Tibial nerve (tissue), 4 donors: ENCODE data around the gene KSR1. TPM values are rescaled to one million over a fixed set of nuclear protein-coding genes. Genes with fewer than 3 reads are reported as not detected.

ENCODE experiments used
- DNase-seq, 2 donors: peaks; one replicate each; pipeline ENCODE4 v3.0.0-alpha.2; 2019; ENCODE audit warnings: low spot score in 2 of 2
- H3K27ac ChIP-seq, 4 donors: fragments of 200-600 bp; sonication (generic) in 3 of 4; one replicate each; pipeline ENCODE4 v1.5.1; 2017 to 2019; ENCODE audit warnings: mild to moderate bottlenecking in 1 of 4
- H3K27me3 ChIP-seq, 2 donors: fragments of 200-600 bp; sonication (generic) in 1 of 2; one replicate each; pipeline versions ENCODE4 v1.5.1 to v1.6.0; 2017 to 2019
- H3K36me3 ChIP-seq, 3 donors: fragments of 200-600 bp; sonication (generic); one replicate each; pipeline ENCODE4 v1.5.1; 2018 to 2019
- H3K4me1 ChIP-seq, 4 donors: fragments of 200-600 bp; sonication (generic) in 3 of 4; one replicate each; pipeline ENCODE4 v1.5.1; 2017 to 2019
- H3K4me3 ChIP-seq, 4 donors: fragments of 200-600 bp; sonication (generic) in 3 of 4; one replicate each; pipeline ENCODE4 v1.5.1; 2017 to 2019; ENCODE audit warnings: mild to moderate bottlenecking in 1 of 4, moderate library complexity in 1 of 4
- H3K9me3 ChIP-seq, 4 donors: fragments of 200-600 bp; sonication (generic) in 3 of 4; one replicate each; pipeline ENCODE4 v1.5.1; 2017 to 2019
- CTCF ChIP-seq, 5 experiments: fragments of 200-600 bp in 3 of 5; fragments of 450-650 bp in 2 of 5; sonication (generic) in 3 of 5; IDR thresholded peaks; one replicate each; pipeline ENCODE4 v1.5.1; 2016 to 2019; ENCODE audit warnings: antibody characterized with exemption in 5 of 5, mild to moderate bottlenecking in 3 of 5, moderate library complexity in 2 of 5
- EP300 ChIP-seq, 2 donors: sonication (generic); formaldehyde crosslinking; IDR thresholded peaks; one replicate each; pipeline ENCODE4 v1.6.1; 2017; ENCODE audit warnings: antibody characterized with exemption in 2 of 2, mild to moderate bottlenecking in 1 of 2
- POLR2A ChIP-seq, 2 donors: fragments of 450-650 bp; IDR thresholded peaks; one replicate each; pipeline ENCODE4 v1.6.1; 2017; ENCODE audit warnings: antibody characterized with exemption in 2 of 2, mild to moderate bottlenecking in 2 of 2, moderate library complexity in 2 of 2
- WGBS, 2 donors: methylation state at CpG; one replicate each; pipeline ENCODE4 v1.1.5; 2018; 5-methylcytosine and 5-hydroxymethylcytosine counted together
- total RNA-seq, 4 donors: library from RNA; depleted of rRNA; stranded (reverse); fragments of >200 nt; gene quantifications; one replicate each; pipeline ENCODE4 v1.1.0, GENCODE V29; 2016

Gene KSR1
- total RNA-seq, 4 donors from 2014 or later = 45.1 to 110 (median 54.2) TPM

- no peaks in the 10 kb centered on the region for H3K27me3 ChIP-seq
- 82 to 83% methylated on average over 10 to 11 of the region's 12 CpGs for WGBS, 2 donors
- no peak for DNase-seq
- H3K27ac ChIP-seq = no peak overlapping the region
- no peaks in the 10 kb centered on the region for H3K4me1 ChIP-seq
- no peak overlapping the region for H3K4me3 ChIP-seq
- no peak for TF ChIP-seq POLR2A (IDR thresholded peaks at IDR 0.05)
- no peak for TF ChIP-seq EP300 (IDR thresholded peaks at IDR 0.05)
- no peak for TF ChIP-seq CTCF (IDR thresholded peaks at IDR 0.05)
- H3K9me3 ChIP-seq = no peaks in the 10 kb centered on the region
- no peaks in the 10 kb centered on the region for H3K36me3 ChIP-seq
These were observed 211.6 kb downstream of the KSR1 start for GRCh38 chr17:27667656-27668487.

GRCh38 chr17:27668488-27668823 lies 212.2 kb downstream of the KSR1 start:
- no peak overlapping the region for H3K27ac ChIP-seq
- 50 to 78% methylated on average over 2 of the region's 2 CpGs for WGBS, 2 donors
- no peaks in the 10 kb centered on the region for H3K27me3 ChIP-seq
- TF ChIP-seq EP300 (IDR thresholded peaks at IDR 0.05) = no peak
- no peak for TF ChIP-seq POLR2A (IDR thresholded peaks at IDR 0.05)
- TF ChIP-seq CTCF (IDR thresholded peaks at IDR 0.05) = no peak
- no peaks in the 10 kb centered on the region for H3K9me3 ChIP-seq
- no peak overlapping the region for H3K4me3 ChIP-seq
- H3K36me3 ChIP-seq = no peaks in the 10 kb centered on the region
- no peaks in the 10 kb centered on the region for H3K4me1 ChIP-seq
- no peak for DNase-seq

- TF ChIP-seq EP300 (IDR thresholded peaks at IDR 0.05) (no peak), CTCF (IDR thresholded peaks at IDR 0.05) (no peak), POLR2A (IDR thresholded peaks at IDR 0.05) (no peak)
These were observed 212.9 kb downstream of the KSR1 start for GRCh38 chr17:27669136-27669535.

GRCh38 chr17:27669850-27670249 lies 213.6 kb downstream of the KSR1 start:
- TF ChIP-seq EP300 (IDR thresholded peaks at IDR 0.05) (no peak), CTCF (IDR thresholded peaks at IDR 0.05) (no peak), POLR2A (IDR thresholded peaks at IDR 0.05) (no peak)
- H3K27ac ChIP-seq = no peak overlapping the region
- no peaks in the 10 kb centered on the region for H3K36me3 ChIP-seq
- H3K9me3 ChIP-seq = no peaks in the 10 kb centered on the region
- WGBS, 2 donors = 69 to 76% methylated on average over 5 of the region's 5 CpGs
- no peaks in the 10 kb centered on the region for H3K27me3 ChIP-seq
- no peak overlapping the region for H3K4me3 ChIP-seq
- H3K4me1 ChIP-seq = no peaks in the 10 kb centered on the region
- DNase-seq = no peak

More at GRCh38 chr17:27669136-27669535, 212.9 kb downstream of the KSR1 start:
- H3K9me3 ChIP-seq = no peaks in the 10 kb centered on the region
- H3K4me3 ChIP-seq = no peak overlapping the region
- no peaks in the 10 kb centered on the region for H3K27me3 ChIP-seq
- no peak for DNase-seq
- WGBS, 2 donors = 88% methylated on average over 7 of the region's 7 CpGs
- H3K27ac ChIP-seq = no peak overlapping the region
- H3K4me1 ChIP-seq = no peaks in the 10 kb centered on the region
- no peaks in the 10 kb centered on the region for H3K36me3 ChIP-seq

GRCh38 chr17:27670791-27671590 lies 214.7 kb downstream of the KSR1 start:
- Histone ChIP-seq H3K27ac (no peak overlapping the region), H3K27me3 (no peaks in the 10 kb centered on the region), H3K4me3 (no peak overlapping the region), H3K36me3 (no peaks in the 10 kb centered on the region), H3K9me3 (no peaks in the 10 kb centered on the region), H3K4me1 (no peaks in the 10 kb centered on the region)
- WGBS, 2 donors = 82 to 86% methylated on average over 12 of the region's 12 CpGs
- TF ChIP-seq EP300 (IDR thresholded peaks at IDR 0.05) = no peak
- no peak for DNase-seq
